GM18519 (cell line): ENCODE results near the gene PLS1.
A peak's percentile ranks its signal among the peaks of the same experiment; 100 is the strongest.
"Not testable (repeated sequence)": the region's sequence is repeated elsewhere in the genome, so short reads cannot be mapped to it uniquely, and the experiment has no call there.

Source experiments
- ATAC-seq: cut with Tn5 transposase; IDR thresholded peaks from one replicate; pipeline ENCODE4 v1.9.1; 2021; ENCODE audit warnings: mild to moderate bottlenecking, moderate library complexity; ENCODE audit not compliant: unreplicated experiment, low FRiP score

PLS1 gene

GRCh38 chr3:142690613-142691012 is 94.4 kb downstream of the PLS1 start:
- no peak for ATAC-seq

GRCh38 chr3:142691527-142691926 is 95.3 kb downstream of the PLS1 start:
- no peak for ATAC-seq

- ATAC-seq: no peak
These were observed 97.1 kb downstream of the PLS1 start for GRCh38 chr3:142693136-142693853.

- ATAC-seq: no peak
These were observed 98.0 kb downstream of the PLS1 start for GRCh38 chr3:142694225-142694624.

GRCh38 chr3:142705198-142705597 is 109.0 kb downstream of the PLS1 start:
- ATAC-seq: no peak

- ATAC-seq: no peak
These were observed 110.3 kb downstream of the PLS1 start for GRCh38 chr3:142706321-142707127.

- ATAC-seq: no peak
These were observed 113.0 kb downstream of the PLS1 start for GRCh38 chr3:142709207-142709606.

GRCh38 chr3:142714882-142715281 is 118.7 kb downstream of the PLS1 start:
- not testable (repeated sequence) for ATAC-seq

GRCh38 chr3:142716102-142716501 is 119.9 kb downstream of the PLS1 start:
- no peak for ATAC-seq

- ATAC-seq: peak; percentile 12
These were observed 127.4 kb downstream of the PLS1 start for GRCh38 chr3:142723665-142723967.

GRCh38 chr3:142723968-142724681 is 127.9 kb downstream of the PLS1 start, which contains the start of gene TRPC1:
TSS of gene TRPC1 (plus strand) at chr3:142724034. CDS start at chr3:142724560, 526 bp downstream.
- ATAC-seq: peak; percentile 89

- ATAC-seq: no peak
These were observed 128.6 kb downstream of the PLS1 start for GRCh38 chr3:142724682-142725356.

- no peak for ATAC-seq
These were observed 129.2 kb downstream of the PLS1 start for GRCh38 chr3:142725357-142725739.

GRCh38 chr3:142726017-142726416 is 129.8 kb downstream of the PLS1 start:
- ATAC-seq: no peak

GRCh38 chr3:142732066-142732465 is 135.9 kb downstream of the PLS1 start:
- no peak for ATAC-seq

- no peak for ATAC-seq
These were observed 138.6 kb downstream of the PLS1 start for GRCh38 chr3:142734834-142735233.

GRCh38 chr3:142735462-142735861 is 139.3 kb downstream of the PLS1 start:
- ATAC-seq: no peak

GRCh38 chr3:142738396-142738795 is 142.2 kb downstream of the PLS1 start:
- ATAC-seq: no peak

GRCh38 chr3:142746646-142747045 is 150.5 kb downstream of the PLS1 start:
- no peak for ATAC-seq

- ATAC-seq: not testable (repeated sequence)
These were observed 154.3 kb downstream of the PLS1 start for GRCh38 chr3:142750531-142750930.

- ATAC-seq: not testable (repeated sequence)
These were observed 156.4 kb downstream of the PLS1 start for GRCh38 chr3:142752605-142753004.
